Lung microvascular endothelial cell (primary cell): Measurements from ENCODE around the gene CIAO2A. TPM values are rescaled to one million over a fixed set of nuclear protein-coding genes. Genes with fewer than 3 reads are reported as not detected.

Source experiments
- DNase-seq, 2 donors: peaks; one replicate each; pipeline versions ENCODE4 v3.0.0 to v3.0.0-alpha.2; 2010; ENCODE audit warnings: low read depth in 2 of 2
- total RNA-seq: library from RNA; depleted of rRNA; stranded (reverse); fragments of >200 nt; gene quantifications from 2 replicates; pipeline ENCODE4 v1.2.1, GENCODE V29; 2014

The CIAO2A gene
- total RNA-seq, 1 donor from 2014 or later = 30.2 TPM

DNA sequence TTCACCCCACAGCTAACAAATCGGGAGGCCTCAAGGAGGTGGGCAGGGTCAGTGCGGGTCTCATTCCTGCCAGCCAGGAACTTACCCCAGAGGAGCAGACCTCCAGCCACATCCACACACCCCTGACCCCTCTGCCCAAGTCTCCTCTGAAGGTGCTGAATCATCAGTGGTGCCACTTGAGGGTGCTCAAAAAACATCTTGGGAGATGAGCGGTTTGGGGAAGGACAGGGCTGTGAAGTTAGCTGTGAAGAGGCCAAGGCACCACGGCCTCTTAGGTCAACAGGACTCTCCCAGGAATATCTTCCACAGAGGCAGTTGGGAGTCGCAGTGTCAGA is 48.6 kb downstream of the CIAO2A start:
- no peak for DNase-seq

DNA sequence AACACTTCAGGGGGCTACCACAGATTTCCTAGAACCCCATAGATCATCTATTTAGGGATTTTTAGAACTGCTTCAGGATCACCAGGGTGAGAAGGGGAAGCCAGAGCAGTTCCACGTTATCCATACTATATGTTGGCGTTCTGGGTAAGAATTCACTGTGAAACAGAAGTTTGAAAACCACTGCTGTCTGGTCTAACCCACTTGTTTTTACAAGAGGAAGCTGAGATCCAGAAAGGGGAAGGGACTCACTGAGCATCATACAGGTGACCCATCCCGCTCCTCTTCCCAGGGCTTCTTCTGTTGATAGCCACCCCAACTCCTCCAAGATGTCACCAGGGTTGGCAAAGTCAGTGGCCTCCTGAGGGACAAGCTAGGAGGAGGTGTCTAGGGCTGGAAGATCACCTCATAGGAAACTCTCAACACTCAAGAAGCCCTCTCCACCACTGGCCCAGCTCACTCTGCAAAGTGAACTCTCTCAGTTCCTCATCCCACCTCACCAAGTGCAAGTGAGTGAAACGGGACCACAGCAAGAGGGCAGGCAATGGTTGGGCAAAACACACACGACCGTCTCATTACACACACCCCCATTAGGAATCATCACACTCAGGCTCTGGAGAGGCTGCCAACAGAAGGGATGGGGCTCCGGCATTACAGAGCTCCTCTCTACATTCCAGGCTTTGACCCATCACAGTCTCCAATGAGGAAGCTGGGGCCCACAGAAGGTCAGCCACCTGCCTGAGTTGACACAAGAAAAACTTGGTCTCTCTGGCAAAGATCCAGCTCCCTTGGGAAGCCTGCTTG is 49.1 kb downstream of the CIAO2A start:
- DNase-seq = peak; percentile 8 to 31

DNA sequence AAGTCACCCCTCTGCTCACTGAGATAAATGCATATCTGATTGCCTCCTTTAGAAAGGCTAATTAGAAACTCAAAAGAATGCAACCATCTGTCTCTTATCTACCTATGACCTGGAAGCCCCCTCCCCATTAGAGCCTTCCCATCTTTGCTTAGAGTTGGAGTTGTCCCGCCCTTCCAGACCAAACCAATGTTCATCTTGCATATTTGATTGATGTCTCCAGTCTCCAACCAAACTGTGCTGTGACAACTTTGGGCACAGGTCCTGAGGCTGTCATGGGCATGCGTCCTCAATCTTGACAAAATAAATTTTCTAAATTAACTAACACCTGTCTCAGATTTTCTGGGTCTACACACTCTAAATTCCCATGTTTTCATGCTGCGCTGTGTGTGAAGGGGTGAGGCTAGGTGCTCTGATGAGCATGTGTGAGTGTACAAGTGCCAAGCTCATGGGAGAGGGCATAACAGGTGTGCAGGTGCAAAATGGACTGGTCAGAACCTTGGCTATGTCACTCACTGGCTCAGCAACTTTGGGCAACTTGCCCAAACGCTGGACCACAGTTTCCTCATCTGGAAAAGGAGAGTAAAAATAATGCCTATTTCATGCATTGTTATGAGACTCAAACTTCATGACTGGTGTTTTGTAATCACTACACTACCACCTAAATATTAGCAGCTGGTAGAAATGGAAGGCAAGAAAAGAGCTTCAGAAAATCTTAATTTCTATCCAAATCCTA is 54.6 kb downstream of the CIAO2A start:
- no peak for DNase-seq

DNA sequence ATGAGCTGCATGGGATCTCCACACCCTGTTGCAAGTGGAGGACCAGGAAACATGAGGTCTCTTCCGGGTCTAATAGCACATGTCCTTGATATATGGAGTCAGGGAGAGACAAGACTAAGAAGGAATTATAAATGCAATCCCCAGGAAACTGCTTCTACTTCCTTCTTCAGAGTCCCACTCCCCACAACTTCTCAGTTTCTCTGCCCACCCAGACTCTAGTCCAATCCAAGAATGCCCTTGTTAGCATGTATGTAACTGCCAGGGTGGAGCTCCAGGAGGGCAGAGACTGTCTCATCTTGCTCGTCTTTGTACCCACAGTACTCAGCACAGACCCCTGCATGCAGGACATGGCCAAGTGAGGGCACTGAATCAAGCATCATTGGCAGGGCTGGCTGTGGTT is 55.7 kb downstream of the CIAO2A start:
- DNase-seq = no peak

DNA sequence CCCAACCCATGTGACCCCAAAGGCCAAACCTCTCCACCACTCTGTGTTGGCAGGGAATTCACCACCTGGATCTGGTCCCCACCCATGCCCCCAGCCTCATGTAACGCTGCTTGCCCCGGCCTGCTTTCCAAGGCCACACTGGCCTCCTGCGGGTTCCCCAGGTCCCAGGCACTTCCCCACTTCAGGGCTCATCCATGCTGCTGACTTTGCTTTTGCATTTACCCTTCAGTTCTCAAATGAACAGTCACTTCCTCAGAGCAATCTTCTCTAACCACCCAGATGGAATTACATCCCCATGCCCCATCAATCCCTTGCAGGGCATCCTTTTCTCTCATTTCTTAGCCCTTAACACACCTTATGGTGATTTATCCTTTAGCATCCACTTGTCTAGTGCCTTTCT is 56.5 kb downstream of the CIAO2A start:
- DNase-seq = no peak

DNA sequence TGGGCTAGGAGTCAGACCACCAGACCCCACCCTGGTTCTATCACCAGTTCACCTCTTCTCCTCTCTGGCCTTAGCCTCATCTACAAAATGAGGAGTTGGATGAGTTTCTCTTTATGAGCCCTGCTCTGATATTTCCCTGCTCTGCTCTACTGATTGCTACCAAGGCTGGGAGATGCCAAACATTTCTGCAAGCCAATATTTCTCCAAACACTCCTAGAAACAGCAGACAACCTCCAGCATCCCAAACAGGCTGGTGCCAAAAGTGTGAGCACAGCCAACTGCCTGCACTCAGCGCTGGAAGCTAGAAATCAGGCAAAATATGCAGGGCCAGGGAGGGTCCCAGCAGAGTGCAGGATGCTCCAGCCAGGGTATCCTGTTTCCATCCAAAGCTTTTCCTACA is 58.1 kb downstream of the CIAO2A start:
- DNase-seq = no peak

DNA sequence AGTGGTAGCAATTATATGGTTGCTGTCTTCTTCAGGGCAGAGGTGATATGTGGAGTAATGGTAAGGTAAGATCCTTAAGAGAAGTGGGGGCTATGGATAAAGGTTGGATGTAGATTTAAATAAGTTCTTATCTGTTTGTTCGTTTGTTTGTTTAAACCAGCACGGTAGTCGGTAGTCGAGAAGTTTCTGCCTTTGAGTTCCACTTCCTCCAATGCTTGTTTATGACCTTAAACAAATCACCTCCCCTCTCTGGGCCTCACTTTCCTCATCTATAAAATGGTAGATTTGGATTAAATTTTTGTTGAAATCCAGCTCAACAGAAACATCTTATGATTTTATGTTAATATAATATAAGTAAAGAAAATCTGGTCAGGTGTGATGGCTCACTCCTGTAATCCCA is 59.1 kb downstream of the CIAO2A start:
- DNase-seq = no peak

DNA sequence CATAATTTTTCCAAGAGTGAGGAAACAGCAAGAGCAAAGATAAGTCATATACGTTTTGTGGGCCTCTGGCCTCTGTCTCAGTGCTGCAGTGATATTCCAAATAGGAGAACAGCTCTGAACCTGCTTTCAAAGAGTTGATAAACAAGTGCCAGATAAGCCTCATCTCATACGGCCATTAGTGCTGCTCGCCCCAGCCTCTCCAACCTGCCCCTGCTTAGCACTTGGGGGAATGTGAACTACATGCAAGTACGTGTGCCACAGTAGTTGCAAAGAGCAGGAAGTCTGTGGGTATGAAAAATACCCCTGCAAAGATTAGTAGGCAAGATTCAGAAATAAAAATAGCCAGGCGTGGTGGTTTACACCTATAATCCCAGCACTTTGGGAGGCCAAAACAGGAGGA is 61.3 kb downstream of the CIAO2A start:
- no peak for DNase-seq

DNA sequence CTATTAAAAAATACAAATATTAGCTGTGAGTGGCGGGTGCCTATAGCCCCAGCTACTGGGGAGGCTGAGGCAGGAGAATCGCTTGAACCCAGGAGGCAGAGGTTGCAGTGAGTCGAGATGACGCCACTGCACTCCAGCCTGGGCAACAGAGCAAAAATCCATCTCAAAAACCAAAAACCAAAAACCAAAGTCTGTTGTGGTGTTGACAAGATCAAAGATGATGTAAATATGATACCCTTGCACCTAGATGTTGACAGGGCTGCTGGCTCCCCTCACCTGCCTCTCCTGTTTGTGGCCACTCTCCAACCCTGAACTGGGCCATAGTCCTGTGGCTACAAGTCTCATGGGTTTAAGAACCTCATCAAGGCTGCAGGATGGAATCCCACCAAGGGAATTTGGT is 63.5 kb downstream of the CIAO2A start:
- DNase-seq = no peak

DNA sequence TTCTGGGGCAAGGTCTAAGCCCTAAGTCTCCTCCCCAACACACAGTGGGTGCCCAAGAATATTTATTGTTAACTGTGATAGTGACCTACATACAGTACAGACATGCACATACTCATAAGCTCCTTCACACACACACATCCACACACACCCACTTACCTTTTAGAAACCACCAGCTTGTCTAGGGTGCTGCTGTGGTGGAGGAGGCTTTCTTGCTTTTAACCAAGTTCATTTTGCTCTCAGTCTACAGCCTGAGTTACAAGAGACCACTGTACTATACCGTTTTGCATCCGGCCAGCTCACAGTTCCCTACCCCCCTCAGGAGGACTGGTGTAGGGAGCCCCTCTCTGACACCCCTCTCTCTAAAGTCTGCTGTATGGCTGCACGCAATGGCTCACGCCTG is 64.0 kb downstream of the CIAO2A start:
- no peak for DNase-seq

DNA sequence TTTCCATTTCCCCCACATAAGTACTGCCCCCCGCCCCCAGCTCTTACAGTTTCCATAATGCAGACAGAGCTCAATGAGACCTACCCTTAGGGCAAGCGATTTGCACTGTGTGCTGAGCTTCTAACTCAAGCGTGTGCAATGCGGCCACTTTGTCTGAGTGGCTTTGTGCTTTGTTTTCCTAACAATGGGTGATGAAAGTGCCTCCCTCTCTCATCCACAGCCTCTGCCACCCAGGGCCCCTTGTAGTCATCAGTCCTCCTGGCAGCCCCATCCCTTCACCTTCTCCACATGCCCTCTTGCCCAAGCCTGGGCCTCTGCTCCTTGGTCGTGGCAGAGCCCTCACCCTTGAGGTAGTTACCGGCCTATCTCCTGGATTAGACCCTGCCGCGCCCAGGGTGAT is 64.5 kb downstream of the CIAO2A start:
- no peak for DNase-seq

DNA sequence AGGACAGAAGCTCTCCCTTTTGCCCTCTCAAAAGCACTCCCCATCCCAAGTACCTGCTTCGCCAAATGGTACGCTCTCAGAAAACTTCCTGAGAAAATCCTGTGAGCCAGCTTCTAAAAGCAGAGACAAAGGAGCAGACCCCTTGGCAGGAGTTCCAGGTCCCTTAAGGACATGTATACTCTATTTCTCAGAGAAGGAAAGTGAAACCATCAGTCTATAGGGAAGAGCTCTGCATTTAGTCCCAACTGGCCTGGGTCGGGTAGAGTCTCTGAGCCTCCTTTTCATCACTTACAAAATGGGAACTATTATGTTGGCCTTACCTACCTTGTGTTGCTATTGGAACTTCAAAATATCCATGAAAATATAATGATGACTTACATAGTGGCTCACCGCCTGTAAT is 67.0 kb downstream of the CIAO2A start:
- DNase-seq = no peak

DNA sequence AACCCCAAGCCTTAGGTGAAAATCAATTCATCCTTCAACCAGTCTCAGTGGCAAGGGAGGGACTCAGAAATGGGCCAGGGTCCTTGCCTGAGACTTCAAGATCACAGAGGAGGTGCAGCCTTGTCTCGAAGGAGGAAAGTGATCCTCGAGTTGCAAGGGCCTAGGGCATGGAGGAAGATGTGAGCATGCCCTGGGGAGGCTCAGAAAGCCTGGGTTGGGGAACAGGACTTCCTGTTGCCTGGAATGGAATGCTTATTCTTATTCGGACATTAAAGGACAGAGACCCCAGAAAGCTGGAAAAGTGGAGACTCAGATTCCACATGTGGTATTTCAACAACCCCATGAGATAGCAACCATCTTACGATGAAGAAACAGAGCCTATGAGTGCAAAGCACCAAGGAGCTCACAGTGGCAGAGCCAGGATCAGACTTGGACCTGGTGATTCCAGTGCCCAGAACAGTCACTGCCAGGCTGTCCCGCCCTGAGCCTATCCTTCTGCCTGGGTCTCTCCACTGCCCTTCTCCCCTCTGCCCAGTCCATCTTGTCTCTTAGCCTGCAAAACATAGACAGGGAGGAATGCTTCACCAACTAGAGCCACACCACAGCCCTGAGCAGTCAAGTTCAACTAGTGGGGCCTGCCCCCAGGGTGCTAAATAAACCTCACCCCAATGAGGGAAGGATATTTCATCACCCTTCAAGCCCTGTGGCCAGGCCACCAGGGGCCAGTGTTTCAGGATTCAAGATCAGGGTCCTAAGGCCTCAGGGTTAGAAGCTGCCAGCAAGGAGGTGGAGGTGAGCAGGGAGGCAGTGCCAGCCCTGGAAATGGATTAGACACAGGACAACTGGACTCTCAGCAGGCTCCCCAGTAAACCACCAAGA is 69.2 kb downstream of the CIAO2A start:
- no peak for DNase-seq

DNA sequence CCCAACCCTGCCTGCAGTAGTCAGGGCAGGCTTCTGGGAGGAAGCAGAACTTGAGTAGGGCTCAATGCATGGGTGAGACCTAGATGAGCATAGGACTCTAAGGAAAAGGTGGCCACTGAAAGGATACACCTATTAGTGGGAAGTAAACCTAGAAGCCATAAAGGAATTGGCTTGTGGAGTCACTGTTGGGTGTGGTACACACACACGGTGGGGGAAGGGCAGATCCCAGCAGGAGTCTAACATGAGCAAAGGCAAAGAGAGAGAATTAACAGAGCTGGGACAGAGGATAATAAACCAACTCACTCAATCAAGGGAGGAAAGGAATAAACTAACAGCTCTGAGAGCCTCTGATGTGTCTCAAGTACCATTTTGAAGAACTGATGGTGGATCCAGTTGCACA is 70.4 kb downstream of the CIAO2A start:
- no peak for DNase-seq

DNA sequence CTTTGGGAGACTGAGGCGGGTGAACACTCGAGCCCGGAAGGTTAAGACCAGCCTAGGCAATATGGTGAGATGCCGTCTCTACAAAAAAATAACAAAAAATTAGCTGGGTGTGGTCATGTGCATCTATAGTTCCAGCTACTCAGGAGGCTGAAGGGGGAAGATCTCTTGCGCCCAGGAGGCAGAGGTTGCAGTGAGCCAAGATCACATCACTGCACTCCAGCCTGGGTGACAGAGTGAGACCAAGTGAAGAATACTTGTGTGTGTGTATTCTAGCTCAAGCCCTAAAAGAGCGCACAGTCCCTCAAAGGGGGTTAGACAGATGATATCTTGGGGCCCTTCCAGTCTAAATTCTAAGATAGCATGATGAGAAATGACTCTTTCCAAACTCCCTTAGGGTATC is 71.1 kb downstream of the CIAO2A start:
- DNase-seq = no peak

Other genes with a start within 250 kb of the CIAO2A start
- 7.2 and 13.5 TPM in 2 replicates for gene DAPK2, start 47.4 kb downstream of the CIAO2A start, total RNA-seq
- gene SNX1, start 2.1 kb upstream of the CIAO2A start, total RNA-seq = 24.6 and 32.5 TPM in 2 replicates
- gene SNX22, start 57.9 kb upstream of the CIAO2A start, total RNA-seq = under 0.01 and 0.20 TPM in 2 replicates
- 579 and 623 TPM in 2 replicates for gene PPIB, start 69.2 kb upstream of the CIAO2A start, total RNA-seq